ENCODE measurements around the gene PDE4A. TPM values are rescaled to one million over a fixed set of nuclear protein-coding genes. Genes with fewer than 3 reads are reported as not detected.

Gene PDE4A
- total RNA-seq, 4 donors from 2014 or later: 6.4 to 10.1 (median 8.4) TPM

DNA sequence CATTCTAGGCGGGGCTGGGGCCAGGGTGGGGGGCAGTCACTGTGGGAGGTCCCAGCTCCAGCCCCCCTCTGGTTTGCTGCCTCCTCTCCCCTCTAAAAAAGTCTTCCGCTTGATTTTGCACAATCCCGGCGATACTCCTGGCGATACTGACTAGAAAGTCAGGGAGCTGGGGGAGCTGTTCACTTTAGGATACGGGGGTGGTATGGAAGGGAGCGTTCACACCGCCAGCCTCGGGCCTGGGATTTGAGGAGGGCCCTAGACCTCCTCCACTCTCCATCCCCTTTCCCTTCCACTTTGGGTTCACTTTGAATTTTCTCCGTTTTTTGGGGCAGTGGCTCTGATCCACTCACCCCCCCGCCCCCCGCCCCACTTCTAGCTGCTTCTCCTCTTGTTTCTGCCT lies 47.8 kb downstream of the PDE4A start:
- no peak overlapping the region for H3K4me3 ChIP-seq
- in situ Hi-C loops (cut with MboI; ENCODE audit: low sequenced_read_pairs in 4 of 4) (no loop called here), intact Hi-C loops (cut with DNase I; ENCODE audit: low total_unique reads) (no loop called here)
- H3K4me1 ChIP-seq: no peaks in the 10 kb centered on the region
- TF ChIP-seq, protein P1, sequence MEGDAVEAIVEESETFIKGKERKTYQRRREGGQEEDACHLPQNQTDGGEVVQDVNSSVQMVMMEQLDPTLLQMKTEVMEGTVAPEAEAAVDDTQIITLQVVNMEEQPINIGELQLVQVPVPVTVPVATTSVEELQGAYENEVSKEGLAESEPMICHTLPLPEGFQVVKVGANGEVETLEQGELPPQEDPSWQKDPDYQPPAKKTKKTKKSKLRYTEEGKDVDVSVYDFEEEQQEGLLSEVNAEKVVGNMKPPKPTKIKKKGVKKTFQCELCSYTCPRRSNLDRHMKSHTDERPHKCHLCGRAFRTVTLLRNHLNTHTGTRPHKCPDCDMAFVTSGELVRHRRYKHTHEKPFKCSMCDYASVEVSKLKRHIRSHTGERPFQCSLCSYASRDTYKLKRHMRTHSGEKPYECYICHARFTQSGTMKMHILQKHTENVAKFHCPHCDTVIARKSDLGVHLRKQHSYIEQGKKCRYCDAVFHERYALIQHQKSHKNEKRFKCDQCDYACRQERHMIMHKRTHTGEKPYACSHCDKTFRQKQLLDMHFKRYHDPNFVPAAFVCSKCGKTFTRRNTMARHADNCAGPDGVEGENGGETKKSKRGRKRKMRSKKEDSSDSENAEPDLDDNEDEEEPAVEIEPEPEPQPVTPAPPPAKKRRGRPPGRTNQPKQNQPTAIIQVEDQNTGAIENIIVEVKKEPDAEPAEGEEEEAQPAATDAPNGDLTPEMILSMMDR (IDR thresholded peaks at IDR 0.05 in 4 of 5, conservative IDR thresholded peaks at IDR 0.05 in 1 of 5): no peak
- TF ChIP-seq POLR2A (IDR thresholded peaks at IDR 0.05): no peak
- peaks cover 0 to 21% of the 10 kb centered on the region in 2 donors for H3K36me3 ChIP-seq
- H3K9me3 ChIP-seq: no peaks in the 10 kb centered on the region
- ATAC-seq: no peak
- no peak overlapping the region for H3K27ac ChIP-seq
- no peaks in the 10 kb centered on the region for H3K27me3 ChIP-seq
- no peak for DNase-seq

DNA sequence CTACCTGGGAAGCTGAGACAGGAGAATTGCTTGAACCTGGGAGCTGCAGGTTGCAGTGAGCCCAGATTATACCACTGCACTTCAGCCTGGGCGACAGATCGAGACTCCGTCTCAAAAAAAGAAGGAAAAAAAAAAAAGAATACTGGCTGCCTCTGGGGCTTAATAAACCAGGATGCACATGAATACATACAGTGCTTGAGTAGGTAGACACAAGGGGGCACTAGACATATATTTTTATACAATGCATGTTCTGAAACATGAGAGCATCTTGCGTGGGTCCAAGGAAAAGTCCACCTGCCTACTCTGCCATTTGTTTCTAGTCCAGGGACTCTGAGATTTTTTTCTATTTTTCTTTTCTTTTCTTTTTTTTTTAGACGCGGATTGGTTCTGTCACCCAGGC lies 51.6 kb downstream of the PDE4A start:
- H3K27ac ChIP-seq: no peak overlapping the region
- H3K9me3 ChIP-seq: no peaks in the 10 kb centered on the region
- H3K4me1 ChIP-seq: no peaks in the 10 kb centered on the region
- H3K36me3 ChIP-seq: peaks cover 0 to 7% of the 10 kb centered on the region in 2 donors
- no peak for DNase-seq
- no peak for TF ChIP-seq POLR2A (IDR thresholded peaks at IDR 0.05)
- TF ChIP-seq, protein P1 (IDR thresholded peaks at IDR 0.05 in 4 of 5, conservative IDR thresholded peaks at IDR 0.05 in 1 of 5): peak in 1 of 5 experiments; percentile 27
- in situ Hi-C loops (cut with MboI; ENCODE audit: low sequenced_read_pairs in 4 of 4): loop anchor here in 1 of 4 donors (10.0 kb wide), 1 partner anchor 57 kb away; no protein-coding TSS in a partner anchor
- no peak for ATAC-seq
- no peak overlapping the region for H3K4me3 ChIP-seq
- intact Hi-C loops (cut with DNase I; ENCODE audit: low total_unique reads): no loop called here
- H3K27me3 ChIP-seq: no peaks in the 10 kb centered on the region

DNA sequence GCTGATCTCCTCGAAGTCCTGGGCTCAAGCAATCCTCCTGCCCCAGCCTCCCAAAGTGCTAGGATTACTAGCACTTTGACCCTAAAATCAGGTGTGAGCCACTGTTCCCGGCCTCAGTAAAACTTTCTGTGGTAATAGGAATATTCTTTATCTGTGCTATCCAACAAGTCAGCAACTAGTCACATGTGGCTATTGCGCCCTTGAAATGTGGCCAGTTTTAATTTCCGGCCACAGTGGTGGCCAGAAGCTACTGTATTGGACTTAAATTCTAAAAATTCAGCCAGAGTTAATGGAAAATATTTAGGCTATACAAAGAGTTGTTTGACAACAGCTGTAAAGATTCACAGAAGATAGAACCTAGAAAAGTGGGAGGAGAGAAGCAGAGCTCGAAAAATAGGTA lies 52.9 kb downstream of the PDE4A start:
- in situ Hi-C loops (cut with MboI; ENCODE audit: low sequenced_read_pairs in 4 of 4) (loop anchor here in 1 of 4 donors (10.0 kb wide), 1 partner anchor 58 kb away; no protein-coding TSS in a partner anchor), intact Hi-C loops (cut with DNase I; ENCODE audit: low total_unique reads) (no loop called here)
- DNase-seq (no peak), ATAC-seq (no peak)
- Histone ChIP-seq H3K27me3 (no peaks in the 10 kb centered on the region), H3K4me1 (no peaks in the 10 kb centered on the region), H3K27ac (no peak overlapping the region), H3K4me3 (no peak overlapping the region), H3K9me3 (no peaks in the 10 kb centered on the region), H3K36me3 (no peaks in the 10 kb centered on the region)
- no peak for TF ChIP-seq POLR2A (IDR thresholded peaks at IDR 0.05)
- TF ChIP-seq, protein P1 (IDR thresholded peaks at IDR 0.05 in 4 of 5, conservative IDR thresholded peaks at IDR 0.05 in 1 of 5): no peak

DNA sequence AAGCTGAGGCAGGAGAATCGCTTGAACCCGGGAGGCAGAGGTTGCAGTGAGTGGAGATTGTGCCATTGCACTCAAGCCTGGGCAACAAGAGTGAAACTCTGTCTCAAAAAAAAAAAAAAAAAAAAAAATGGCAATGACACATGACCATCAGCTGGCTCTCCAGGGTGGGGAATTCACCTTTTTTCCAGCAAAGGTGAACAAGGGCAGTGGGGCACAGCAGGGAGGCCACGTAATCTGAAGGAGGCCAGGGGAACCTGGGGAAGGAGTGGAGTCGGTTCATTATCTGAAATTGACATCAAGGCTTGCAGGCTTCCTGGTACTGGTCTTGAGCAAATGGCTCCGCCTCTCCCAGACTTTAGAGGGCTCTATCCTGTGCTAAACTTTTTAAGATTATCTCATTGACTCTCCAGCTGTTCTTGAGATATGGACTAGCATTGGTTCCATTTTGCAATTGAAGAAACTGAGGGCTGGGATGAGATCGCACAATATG lies 54.7 kb downstream of the PDE4A start:
- Histone ChIP-seq H3K36me3 (no peaks in the 10 kb centered on the region), H3K27me3 (no peaks in the 10 kb centered on the region), H3K27ac (no peak overlapping the region), H3K4me3 (no peak overlapping the region), H3K4me1 (peaks cover 5 to 11% of the 10 kb centered on the region in 2 donors), H3K9me3 (no peaks in the 10 kb centered on the region)
- ATAC-seq (no peak), DNase-seq (no peak)
- in situ Hi-C loops (cut with MboI; ENCODE audit: low sequenced_read_pairs in 4 of 4): loop anchor here in 1 of 4 donors (10.0 kb wide), 1 partner anchor 60 kb away; no protein-coding TSS in a partner anchor
- intact Hi-C loops (cut with DNase I; ENCODE audit: low total_unique reads): no loop called here
- TF ChIP-seq, protein P1 (IDR thresholded peaks at IDR 0.05 in 4 of 5, conservative IDR thresholded peaks at IDR 0.05 in 1 of 5): no peak
- no peak for TF ChIP-seq POLR2A (IDR thresholded peaks at IDR 0.05)

Data from gastrocnemius medialis (tissue), 4 donors.